Measurements from ENCODE around the gene NRG4.

DNA sequence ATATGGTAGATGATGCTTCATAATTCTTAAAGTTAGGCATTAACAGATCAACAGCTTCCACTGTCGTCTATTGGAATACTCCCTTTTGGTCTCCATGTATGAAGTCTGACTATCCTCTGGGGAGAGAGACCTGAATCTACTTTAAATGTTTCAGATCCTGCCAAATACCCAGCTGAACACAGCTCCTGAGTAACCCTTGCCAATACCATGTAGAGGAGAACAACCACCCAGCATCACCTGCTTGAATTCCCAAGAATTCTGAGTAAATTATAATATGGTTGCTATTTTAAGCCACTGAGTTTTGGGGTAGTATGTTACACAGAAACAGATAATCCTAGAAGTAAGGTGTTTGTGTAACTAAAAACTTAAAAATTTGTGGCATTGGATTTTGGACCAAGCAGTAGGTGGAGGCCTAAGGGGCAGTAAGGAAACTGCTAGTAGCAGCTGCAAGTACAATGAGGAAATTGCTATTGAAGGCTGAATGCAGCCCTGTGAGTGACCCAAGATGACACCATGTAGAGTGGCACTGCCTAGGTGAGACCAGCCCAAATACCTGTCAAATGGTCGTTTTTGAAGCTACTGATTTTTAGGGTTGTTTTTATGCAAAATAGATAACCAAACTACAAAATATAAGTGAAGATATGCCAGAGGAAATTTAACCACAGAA, 30.9 kb downstream of the NRG4 start:
- TF ChIP-seq ZNF416 (tag by site-specific recombination; IDR thresholded peaks at IDR 0.05) (no peak), ZNF19 (tag by site-specific recombination; IDR thresholded peaks at IDR 0.05; ENCODE audit: low read depth) (no peak), ZNF274 (IDR thresholded peaks at IDR 0.05; ENCODE audit: low read length) (no peak), ZNF274 (tag by site-specific recombination; IDR thresholded peaks at IDR 0.05; ENCODE audit: borderline replicate concordance) (no peak), ZBTB20 (tag by site-specific recombination; IDR thresholded peaks at IDR 0.05) (no peak), ZNF658 (tag by site-specific recombination; IDR thresholded peaks at IDR 0.05) (no peak), RBAK (tag by site-specific recombination; IDR thresholded peaks at IDR 0.05) (no peak)
- TF ChIP-seq, protein P1, sequence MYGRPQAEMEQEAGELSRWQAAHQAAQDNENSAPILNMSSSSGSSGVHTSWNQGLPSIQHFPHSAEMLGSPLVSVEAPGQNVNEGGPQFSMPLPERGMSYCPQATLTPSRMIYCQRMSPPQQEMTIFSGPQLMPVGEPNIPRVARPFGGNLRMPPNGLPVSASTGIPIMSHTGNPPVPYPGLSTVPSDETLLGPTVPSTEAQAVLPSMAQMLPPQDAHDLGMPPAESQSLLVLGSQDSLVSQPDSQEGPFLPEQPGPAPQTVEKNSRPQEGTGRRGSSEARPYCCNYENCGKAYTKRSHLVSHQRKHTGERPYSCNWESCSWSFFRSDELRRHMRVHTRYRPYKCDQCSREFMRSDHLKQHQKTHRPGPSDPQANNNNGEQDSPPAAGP (tag by site-specific recombination; IDR thresholded peaks at IDR 0.05), result no peak
- TF ChIP-seq, protein P2, sequence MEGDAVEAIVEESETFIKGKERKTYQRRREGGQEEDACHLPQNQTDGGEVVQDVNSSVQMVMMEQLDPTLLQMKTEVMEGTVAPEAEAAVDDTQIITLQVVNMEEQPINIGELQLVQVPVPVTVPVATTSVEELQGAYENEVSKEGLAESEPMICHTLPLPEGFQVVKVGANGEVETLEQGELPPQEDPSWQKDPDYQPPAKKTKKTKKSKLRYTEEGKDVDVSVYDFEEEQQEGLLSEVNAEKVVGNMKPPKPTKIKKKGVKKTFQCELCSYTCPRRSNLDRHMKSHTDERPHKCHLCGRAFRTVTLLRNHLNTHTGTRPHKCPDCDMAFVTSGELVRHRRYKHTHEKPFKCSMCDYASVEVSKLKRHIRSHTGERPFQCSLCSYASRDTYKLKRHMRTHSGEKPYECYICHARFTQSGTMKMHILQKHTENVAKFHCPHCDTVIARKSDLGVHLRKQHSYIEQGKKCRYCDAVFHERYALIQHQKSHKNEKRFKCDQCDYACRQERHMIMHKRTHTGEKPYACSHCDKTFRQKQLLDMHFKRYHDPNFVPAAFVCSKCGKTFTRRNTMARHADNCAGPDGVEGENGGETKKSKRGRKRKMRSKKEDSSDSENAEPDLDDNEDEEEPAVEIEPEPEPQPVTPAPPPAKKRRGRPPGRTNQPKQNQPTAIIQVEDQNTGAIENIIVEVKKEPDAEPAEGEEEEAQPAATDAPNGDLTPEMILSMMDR (tag by site-specific recombination; IDR thresholded peaks at IDR 0.05), result no peak
